GM21825 (cell line): ENCODE results near the gene PLEKHD1.

Experiments
- ATAC-seq: cut with Tn5 transposase; IDR thresholded peaks from one replicate; pipeline ENCODE4 v1.9.1; 2021; ENCODE audit warnings: mild to moderate bottlenecking, moderate library complexity; ENCODE audit not compliant: unreplicated experiment

The PLEKHD1 gene

DNA sequence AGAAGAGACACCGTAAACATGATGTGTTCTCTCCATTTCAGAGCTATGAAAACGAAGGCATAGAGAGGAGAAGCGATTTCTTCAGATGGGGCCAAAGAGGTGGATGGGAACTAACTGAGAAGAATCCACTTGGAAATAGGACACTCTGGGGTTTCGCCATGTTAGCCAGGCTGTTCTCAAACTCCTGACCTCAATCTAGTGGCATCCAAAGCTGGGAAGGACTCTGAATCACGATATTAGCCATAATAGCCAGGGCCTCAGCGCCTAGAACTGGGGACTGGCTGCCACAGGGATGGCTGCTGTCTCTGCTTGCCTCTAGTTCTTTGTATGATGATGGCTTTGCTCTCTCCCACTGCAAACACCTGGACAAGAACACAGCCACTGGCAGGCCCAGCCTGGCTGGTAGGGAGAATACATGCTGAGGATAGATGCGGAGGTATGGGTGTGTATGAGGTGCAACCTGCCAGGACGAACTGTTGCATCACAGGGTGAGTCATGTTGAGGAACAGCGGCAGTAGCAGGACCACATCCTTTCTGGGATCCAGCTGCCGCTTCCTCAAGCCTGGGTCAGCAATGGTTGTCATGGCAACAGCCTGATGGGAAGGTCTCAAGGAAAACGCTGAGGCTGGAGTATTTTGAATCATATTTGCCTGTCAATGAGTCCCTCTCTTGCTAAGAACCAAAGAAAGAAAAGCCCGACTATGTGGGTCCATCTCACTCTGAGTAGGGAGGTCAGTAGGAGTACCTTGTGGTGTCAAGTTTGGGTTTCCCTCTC is 59.0 kb downstream of the PLEKHD1 start:
- no peak for ATAC-seq

GRCh38 chr14:69547701-69548348 is 63.3 kb downstream of the PLEKHD1 start:
- ATAC-seq: no peak

GRCh38 chr14:69548566-69548965 is 64.0 kb downstream of the PLEKHD1 start:
- ATAC-seq: no peak

DNA sequence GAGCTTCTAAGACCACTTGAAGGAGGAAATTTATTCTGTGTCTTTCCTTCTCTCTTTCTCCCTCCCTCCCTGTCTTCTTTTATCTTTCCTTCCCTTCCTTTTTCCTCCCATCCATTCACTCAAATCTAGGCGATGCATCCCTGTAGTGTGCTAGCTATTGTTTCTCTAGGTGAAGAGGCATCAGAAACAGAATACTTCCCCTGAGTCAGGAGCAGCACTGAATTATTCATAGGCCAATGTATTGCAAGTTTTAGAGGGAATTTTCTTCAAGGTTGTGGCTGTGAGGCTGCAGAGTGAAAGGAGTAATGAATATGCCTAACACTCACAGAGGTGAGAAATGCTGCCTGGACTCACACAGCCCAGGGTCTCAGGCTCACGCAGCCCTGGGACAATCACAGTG is 67.0 kb downstream of the PLEKHD1 start:
- ATAC-seq: no peak

DNA sequence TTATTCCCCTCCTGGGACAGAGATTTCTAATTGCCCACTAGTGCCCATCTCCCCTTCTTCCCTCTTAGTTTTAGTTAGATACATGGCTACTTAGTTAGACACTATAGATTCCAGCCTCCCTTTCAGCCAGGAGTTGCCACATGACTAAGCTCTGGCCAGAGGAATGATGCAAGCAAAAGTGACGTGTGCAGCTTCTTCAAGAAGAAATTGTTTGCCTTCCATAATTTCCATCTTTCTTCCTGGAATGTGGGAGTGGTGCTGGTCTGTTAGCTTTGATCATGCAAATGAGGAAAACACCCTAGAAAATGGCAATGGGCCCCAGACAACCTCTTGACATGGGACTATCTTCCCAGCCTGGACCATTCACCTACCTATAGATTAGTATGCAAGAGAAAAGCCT is 68.7 kb downstream of the PLEKHD1 start:
- ATAC-seq: no peak

- no peak for ATAC-seq
These were observed 70.0 kb downstream of the PLEKHD1 start for GRCh38 chr14:69554500-69554899.

- ATAC-seq: no peak
These were observed 74.2 kb downstream of the PLEKHD1 start for GRCh38 chr14:69558774-69559173.

DNA sequence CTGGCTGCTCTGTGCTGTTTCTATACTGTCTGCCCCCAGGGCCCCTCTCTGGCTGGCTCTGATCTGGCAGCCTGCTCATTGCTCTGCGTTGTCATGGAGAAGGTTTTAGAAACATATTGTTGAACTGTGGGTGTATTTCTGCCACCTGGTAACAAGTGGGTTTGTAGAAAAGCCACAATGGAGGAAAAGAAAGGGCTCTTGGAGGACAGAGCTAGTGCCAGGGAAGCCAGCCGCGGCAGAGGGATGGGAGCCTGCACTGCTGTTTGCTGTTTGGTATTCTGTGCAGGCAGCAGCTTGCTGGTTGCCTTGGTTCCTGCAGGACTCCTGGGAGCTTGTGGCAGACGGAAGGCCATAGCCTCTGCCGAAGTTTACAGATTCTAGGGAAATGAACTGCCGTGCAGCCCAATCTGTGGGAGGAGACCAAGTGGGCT is 75.1 kb downstream of the PLEKHD1 start:
- no peak for ATAC-seq

DNA sequence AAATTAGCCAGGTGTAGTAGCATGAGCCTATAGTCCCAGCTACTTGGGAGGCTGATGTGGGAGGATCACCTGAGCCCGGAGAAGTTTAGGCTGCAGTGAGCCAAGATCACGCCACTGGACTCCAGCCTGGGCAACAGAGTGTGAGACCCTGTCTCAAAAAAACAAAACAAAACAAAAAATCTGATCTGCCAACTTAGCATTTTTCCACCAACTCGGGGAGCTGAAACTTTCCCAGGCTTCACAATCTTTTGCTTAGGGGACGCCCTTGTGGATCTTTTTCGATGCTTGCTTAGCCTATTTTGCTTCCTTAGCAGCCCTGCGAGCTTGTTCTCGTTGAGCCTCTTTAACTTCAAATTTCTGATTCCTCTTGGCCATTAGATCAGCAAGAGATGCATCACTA is 76.3 kb downstream of the PLEKHD1 start:
- ATAC-seq: no peak

DNA sequence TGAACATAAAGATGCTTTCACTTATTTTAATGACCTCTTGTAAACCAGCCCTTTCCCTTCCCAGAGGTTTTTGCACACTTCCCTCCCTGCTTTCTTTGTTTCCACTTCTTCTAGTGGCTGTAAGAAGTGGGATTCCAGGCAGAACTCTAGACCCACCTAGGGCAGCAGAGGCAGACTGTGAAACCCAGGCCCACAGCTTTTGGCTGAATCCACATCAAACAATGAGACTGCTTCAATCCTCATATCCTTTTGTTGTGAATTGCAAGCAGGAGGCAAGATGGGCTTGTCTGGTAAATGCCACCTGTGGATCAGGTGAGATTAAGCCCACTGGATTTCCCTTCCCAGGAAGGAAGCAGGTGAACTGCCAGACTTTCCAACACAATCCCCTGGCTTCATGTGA is 77.4 kb downstream of the PLEKHD1 start:
- no peak for ATAC-seq

GRCh38 chr14:69567563-69567962 is 83.0 kb downstream of the PLEKHD1 start:
- ATAC-seq: no peak

- ATAC-seq: no peak
These were observed 85.3 kb downstream of the PLEKHD1 start for GRCh38 chr14:69569859-69570258.

DNA sequence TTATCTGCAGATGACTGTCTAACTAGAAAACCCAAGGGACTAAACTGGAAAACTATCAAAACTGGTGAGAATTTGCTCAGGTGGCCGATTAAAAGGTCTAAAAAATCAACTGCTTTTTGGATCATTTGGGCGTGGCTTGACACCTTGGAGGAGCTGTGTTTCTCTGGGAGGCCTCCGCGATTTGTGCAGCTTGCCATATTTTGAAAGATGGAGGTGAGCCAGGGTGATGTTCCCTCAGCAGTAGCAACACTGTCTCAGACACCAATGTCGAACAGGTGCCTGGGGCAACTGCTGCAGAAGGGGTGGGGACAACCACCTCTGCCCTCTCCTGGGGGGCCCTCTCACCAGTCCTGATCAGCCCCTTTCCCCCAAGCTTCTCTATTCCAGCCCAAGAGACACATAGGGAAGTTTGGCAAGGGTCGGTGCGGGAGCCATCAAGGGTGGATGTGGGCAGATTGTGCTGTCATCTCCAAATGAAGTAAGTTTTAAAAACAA is 86.4 kb downstream of the PLEKHD1 start:
- no peak for ATAC-seq

DNA sequence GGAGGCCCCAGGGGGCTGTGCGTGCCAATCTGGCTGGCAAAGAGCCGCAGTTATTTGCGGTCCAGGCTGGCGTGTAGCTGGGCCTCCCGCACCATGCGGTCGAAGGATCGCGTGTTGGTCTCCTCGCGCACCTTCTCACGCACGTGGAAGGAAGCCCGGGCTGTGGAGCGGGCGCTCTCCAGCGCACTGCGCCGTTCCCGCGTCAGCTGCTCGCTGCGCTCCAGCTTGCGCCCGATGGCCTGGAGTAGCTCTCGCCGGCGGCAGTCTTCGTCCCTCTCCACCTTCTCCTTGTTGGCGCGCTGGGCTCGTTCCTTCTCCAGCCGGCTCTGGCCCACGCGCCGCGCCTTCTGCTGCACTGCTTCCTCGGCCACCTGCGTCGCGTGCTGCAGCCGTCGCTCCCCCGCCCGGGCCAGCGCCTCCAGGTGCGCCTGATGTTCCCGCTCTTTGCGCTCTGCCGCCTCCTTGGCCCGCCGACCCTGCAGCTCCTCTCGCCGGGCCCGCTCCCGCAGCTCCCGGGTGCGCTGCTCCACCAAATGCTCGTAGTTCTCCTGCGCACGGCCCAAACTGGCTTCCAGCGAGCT is 87.0 kb downstream of the PLEKHD1 start:
- ATAC-seq: no peak

- no peak for ATAC-seq
These were observed 87.7 kb downstream of the PLEKHD1 start for GRCh38 chr14:69572030-69572840.

DNA sequence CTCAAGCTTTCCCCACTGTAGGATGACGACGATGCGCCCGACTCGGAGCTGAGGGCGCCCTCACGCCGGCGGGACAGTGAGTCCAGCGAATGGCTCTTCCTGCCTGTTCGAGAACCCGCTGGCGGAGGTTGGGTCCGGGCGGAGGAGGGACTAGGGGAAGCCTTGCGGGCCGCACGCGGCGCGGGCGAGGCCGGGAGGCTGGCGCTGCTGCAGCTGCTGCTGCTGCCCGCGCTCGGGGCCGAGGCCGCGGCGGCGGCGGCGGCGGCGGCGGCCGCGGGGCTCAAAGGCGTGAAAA is 88.3 kb downstream of the PLEKHD1 start:
- ATAC-seq: no peak

DNA sequence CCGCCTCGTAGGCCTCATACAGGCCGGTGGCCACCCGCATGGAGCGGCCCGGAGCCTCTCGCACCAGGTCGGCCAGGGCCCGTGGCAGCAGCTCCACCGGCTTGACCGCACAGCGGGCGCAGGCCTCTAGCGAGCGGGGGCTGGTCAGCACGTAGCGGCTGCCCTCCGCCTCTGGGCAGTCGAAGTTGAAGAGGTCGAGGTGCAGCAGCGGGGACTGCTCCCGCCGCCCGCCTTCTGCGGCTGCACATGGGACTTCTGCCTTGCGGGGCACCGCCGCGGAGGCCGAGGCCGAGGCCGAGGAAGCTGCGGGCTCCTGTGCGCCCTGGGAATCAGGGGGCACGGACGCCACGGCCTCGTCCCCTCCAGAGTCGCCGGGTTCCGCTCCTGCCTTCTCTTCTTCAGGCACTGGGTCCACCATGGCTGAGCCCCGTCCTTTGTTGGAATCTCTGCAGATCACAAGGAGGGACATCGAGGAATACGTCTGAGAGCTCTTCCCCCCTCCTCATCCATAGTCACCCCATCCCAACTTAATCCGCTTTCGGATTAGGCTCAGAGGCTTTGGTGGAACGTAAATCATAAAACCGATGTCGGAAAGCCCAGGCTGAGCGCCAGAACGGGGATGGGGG is 88.8 kb downstream of the PLEKHD1 start:
- ATAC-seq: no peak

- no peak for ATAC-seq
These were observed 89.3 kb downstream of the PLEKHD1 start for GRCh38 chr14:69573831-69574262.

DNA sequence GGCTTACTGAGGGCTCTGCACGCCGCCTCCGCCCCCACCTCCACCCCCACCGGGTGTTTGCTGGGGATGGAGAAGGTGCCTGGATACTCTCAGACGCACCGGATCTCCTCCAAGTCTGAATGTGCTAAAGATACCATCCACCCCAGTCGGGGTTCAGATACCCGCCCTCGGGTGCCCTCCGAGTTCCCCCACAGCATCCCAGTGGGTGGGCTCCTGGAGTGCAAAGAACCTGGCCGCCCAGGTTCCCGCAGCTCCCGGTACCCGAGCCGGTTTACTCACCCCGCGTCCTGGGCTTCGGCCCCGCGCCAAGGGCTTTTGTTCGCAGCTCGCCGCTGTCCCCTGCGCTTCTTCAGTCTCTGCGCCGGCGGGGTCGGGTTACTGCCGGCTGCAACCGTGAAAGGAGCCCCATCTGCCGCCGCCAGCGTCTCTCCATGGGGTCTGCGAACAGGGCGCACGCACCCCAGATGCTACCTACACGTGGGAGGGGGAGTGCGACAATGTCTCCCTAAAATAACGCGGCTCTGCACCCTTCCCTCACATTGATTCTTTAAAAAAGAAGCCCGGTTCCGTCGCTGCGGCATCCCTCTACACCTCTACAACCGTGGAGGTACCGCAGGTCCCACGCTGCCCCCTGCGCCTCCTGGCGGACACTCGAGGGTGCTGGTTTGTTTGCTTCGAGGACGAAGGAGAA is 89.9 kb downstream of the PLEKHD1 start, which contains the start of gene CCDC177:
Gene CCDC177 (minus strand): TSS at position 609 of the 691 bp plus-strand sequence. CDS start 1,249 bp downstream, outside the sequence.
- no peak for ATAC-seq

GRCh38 chr14:69574954-69575295 is 90.4 kb downstream of the PLEKHD1 start:
- ATAC-seq: no peak
